Tongue (tissue), 2 donors: Measurements from ENCODE around the gene MRPL32. TPM values are rescaled to one million over a fixed set of nuclear protein-coding genes. Genes with fewer than 3 reads are reported as not detected.

Experiments used
- DNase-seq: peaks from one replicate; pipeline ENCODE4 v3.0.0-alpha.2; 2015
- total RNA-seq: library from RNA; depleted of rRNA; stranded (reverse); fragments of >200 nt; gene quantifications from one replicate; pipeline ENCODE4 v1.2.3, GENCODE V29; 2014

The MRPL32 gene
- total RNA-seq, 1 donor from 2014 or later = 57.9 TPM

GRCh38 chr7:42964849-42965805 lies 33.0 kb downstream of the MRPL32 start:
- DNase-seq = no peak

- no peak for DNase-seq
Measured at GRCh38 chr7:42967391-42967790, 35.2 kb downstream of the MRPL32 start.

GRCh38 chr7:42972699-42973500 lies 40.7 kb downstream of the MRPL32 start:
- DNase-seq = peak; percentile 70

- no peak for DNase-seq
Measured at GRCh38 chr7:42976371-42976770, 44.2 kb downstream of the MRPL32 start.

GRCh38 chr7:42978496-42978895 lies 46.3 kb downstream of the MRPL32 start:
- DNase-seq = no peak

- no peak for DNase-seq
Measured at GRCh38 chr7:42980084-42980483, 47.9 kb downstream of the MRPL32 start.

GRCh38 chr7:42980514-42980913 lies 48.3 kb downstream of the MRPL32 start:
- DNase-seq = no peak

GRCh38 chr7:42981601-42982000 lies 49.4 kb downstream of the MRPL32 start:
- DNase-seq = no peak

- DNase-seq = no peak
Measured at GRCh38 chr7:42982604-42983115, 50.5 kb downstream of the MRPL32 start.

GRCh38 chr7:42984137-42984536 lies 52.0 kb downstream of the MRPL32 start:
- DNase-seq = no peak

- no peak for DNase-seq
Measured at GRCh38 chr7:42986213-42986612, 54.0 kb downstream of the MRPL32 start.

- no peak for DNase-seq
Measured at GRCh38 chr7:42986781-42987248, 54.6 kb downstream of the MRPL32 start.

Other genes starting within 250 kb of the MRPL32 start
- gene C7orf25, start 20.3 kb upstream of the MRPL32 start, total RNA-seq = 6.4 TPM
- gene PSMA2, start 202 bp upstream of the MRPL32 start, total RNA-seq = 52.7 TPM
- gene HECW1, start 180.3 kb downstream of the MRPL32 start, total RNA-seq = 0.51 TPM